ENCODE results near the gene CST6.
"Not testable (repeated sequence)": the region's sequence is repeated elsewhere in the genome, so short reads cannot be mapped to it uniquely, and the experiment has no call there.

CST6 gene

DNA sequence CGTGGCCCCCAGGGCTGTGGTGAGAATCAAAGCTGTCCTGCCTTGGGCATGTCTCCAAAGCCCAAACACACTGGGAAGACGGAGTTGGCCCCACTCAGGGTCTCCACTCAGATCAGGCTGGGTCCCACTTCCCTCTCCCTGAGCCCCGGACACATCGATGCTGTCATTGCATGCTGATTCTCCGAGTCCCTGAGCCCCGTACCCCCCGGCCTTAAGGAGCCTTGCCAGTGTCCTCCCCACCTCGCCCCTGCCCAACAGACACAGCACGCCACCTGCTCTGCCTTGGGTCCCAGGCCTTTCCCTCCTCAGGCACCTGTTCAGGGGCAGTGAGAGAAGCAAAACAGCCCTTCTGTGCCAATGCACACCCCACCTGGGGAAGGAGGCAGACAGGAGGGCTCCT is 24.5 kb upstream of the CST6 start:
- no peak for DNase-seq

DNA sequence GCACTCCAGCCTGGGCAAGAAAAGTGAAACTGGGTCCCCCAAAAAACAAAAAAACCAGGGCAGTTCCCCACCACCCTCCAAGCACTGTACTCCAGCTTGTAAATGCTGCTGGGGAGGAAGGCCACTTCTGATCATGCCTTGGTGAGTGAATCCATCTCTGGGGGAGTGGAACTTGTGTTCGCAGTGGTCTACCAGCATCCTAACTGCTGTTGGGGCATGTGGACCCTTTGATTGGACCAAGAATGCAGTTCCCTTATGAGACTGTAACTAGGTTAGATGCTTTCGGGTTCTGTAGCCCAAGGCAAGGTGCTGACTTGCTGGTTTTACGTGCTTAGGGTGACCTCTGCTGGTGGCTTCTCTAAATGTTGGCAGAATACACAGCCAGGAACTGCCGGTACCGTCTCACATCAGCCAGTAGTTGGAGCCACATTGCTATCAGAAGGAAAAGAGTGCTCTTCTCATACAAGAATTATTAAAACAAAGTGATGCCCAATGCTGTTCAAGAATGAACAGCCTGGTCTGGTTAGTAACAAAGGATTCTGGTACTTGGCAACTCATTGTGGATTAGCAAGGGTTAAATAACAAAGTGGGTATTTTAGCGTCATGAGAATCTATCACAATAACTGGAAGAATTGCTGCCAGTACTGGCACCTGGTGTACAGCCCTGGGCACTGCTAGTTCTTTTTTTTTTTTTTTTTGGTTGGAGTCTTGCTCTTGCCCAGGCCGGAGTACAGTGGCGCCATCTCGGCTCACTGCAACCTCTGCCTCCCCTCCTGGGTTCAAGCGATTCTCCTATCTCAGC is 22.8 kb upstream of the CST6 start:
- peak; percentile 92 for DNase-seq

DNA sequence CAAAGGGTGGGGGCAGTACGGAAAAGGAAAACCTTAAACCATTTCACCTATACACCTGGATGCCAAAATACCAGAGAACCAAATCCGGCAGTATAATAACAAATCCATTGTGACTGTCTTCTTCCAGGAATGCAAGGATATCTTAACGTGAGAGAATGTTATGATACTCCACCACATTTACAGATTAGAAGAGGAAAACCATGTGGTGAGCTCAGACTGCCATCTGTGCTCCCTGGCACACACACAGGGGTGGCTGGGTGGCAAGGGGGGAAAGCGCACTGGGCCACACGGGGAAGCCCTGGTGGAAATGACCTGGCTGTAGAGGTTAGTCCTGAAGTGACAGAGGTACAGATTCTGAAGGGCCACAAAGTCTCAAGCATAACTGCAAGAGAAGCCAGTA is 19.8 kb upstream of the CST6 start:
- DNase-seq, result no peak

DNA sequence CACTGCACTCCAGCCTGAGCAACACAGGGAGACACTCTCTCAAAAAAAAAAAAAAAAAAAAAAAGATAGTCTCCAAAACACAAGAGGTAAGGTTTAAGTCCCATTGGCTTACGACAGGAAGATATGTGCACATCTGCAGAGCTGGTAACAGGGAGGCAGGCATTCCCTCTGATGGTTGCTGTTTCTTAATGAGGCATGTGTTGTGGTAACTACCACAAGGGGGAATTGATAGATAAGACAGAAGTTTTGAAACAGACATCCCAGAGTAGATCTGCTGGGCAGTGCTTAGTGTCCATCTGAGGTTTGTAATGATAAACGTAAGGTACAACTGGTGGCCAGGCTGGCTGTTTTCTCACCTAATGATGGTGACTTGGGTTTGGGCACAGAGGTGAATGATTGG is 14.5 kb upstream of the CST6 start:
- DNase-seq, result no peak

DNA sequence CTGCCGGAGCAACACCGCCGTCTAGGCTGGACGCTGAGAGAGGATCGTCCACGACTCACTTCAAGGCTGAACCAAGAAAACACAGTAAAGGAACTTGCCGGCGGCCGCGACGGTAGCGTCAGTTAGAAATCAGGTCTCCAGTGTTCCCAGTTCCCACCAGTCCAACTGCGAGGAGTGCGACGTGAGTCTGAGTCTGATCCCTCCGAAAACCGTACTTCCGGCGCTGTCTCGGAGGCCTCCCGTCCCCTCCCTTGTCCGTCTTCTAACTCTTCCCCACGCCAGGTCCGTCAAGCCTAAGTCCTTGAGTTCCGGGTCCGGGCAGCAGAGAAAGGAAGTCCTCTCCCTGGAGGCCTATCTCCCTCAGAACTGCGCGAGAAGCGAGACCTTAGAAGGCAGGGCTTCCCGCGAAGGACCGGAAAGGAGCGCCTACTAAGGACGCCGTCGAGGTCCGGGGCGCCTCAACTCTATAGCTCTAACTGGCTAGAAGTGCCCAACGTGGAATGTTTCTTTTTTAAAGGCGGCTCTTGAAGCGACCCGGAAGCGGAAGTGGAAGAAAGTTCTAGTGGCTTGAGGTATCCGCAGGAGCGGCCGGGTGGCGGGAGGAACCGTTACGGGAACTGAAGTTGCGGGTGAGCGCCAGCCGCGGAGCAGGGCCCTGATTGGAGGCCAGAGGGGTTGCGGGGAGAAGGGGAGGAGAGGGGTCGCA is 9.7 kb upstream of the CST6 start, which contains the start of the genes BANF1 and EIF1AD:
Gene BANF1 (plus strand): TSS at position 562 of the 706 bp plus-strand sequence. CDS start 748 bp downstream, outside the sequence.
Gene EIF1AD (minus strand): TSS at position 216 of the 706 bp plus-strand sequence. CDS start 1,768 bp downstream, outside the sequence.
- DNase-seq, result peak; percentile 85

DNA sequence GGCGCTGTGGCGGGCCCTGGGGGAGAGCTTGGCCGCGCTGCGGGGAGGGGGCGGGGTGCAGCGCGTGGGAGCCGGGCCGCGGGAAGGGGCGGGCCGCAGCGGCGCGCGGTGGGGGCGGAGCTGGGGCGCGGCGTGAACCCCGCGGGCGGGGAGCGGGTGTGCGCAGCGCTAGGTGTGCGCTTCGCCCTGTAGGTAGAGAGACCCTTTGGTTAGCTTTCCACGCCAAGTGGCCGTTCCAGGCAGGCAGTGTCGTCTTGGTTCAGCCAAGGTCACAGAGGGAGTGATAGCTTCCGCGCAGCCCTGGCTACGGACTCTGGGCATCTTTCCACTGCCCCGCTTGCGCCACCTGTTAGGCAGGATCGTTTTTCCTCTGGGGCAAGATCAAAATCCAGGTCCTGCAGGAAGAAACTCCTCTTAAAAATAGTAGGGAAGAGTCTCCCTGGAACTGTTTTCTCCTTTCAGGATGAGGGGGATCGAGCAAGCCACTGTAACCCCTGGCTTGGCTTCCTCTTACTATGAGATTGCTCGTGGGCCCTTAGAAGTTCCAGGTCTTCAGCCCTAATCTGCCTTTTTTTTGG is 9.1 kb upstream of the CST6 start:
- no peak for DNase-seq

DNA sequence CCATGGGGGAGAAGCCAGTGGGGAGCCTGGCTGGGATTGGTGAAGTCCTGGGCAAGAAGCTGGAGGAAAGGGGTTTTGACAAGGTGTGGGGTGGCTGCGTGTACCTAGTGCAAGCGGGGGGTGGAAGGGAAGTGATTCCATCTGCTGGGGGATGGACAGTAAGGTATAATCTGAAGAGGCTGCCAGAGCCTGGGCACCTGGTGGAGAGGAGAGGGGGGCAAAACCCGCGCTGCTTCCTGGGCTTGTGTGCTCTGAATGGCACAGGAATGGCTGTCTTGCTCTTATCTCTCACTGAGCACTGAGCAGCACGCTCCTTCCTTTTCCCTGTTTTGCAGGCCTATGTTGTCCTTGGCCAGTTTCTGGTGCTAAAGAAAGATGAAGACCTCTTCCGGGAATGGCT is 8.5 kb upstream of the CST6 start:
- DNase-seq, result no peak

DNA sequence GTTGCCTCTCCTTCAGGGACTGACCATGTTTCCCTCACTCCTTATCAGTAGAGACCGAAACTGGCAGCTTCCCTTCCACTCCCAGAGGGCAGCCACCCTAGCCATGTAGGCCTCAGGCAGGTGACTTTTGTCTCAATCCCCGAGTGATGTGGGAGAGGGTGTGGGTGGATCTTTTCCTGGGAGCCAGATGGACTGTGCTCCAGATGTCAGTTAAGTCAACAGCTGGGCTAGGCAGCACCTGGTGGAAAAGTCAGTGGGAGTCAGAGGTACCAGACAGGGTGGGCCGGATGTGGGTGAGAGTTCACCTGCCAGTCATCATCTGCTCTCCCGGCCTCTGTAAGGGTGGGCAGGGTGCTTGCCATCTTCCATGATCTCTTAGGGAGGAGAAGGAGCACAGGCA is 7.6 kb upstream of the CST6 start:
- DNase-seq, result no peak

DNA sequence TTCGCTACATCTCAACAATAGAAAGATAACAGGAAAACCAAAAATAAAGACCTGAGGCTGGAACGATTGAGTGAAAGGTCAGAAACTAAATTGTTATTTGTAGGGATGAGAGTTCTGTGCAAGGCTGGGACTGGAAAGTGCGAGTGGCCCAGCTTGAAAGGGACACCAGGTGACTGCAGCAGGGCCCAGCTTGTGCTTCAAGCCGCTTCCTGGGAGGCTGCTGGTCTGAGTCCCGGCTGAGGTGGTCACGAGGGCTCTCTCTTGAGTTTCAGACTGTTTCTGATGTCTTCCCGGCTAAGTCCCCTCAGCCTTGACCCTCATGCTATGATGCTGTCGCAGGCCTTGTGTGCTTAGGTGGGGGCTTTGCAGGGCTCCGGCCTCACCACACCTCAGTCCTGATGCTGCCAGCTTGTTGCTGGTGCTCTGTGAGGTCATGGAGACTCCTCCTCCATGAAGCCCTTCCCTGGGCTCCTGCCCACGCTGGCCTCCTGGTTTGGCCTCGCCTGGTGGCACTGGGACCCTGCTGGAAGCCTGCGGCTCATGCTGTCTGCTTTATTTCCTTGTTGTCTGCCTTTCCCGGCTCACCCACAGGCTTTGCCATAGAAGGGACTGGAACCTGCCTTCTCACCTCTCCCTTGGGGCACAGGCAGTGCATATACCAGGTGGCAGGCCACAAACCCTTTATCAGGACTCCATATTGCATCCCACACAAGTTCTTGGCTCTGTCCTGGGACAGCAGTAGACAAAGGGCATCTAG is 5.5 kb upstream of the CST6 start:
- no peak for DNase-seq

DNA sequence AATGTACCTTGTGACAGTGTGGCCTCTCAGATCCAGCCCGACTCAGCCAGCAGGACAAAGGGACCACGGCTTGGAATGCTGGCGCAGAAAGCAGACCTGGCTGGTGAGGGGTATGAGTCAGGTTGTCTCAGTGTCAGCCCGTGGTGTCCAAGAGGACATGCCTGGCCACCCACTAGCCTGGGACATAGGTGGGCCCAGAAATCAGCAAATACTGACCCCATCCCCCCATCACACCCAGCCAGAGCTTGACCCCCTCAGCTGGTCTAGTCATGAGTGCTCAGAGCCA is 5.0 kb upstream of the CST6 start:
- DNase-seq, result no peak

DNA sequence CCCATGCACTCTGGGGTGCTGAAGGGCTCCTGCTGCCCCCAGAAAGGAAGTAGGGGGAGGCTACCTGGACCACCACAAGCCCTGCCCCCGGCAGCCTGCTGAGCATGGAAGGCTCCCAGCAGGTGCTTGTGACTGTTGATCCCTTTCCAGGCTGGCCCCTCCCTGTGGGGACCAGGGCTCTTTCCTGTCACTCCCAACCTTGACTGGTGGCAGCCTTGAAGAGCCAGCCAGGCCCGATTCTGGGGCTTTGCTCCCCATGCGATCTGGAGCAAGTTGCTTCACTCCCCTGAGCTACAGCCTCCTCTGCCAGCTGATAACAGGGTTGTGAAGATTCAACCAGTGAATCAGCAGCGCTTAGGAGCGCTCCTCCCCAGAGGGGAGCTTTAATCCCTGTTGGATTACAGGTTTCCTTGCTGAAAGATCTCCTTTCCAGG is 4.6 kb upstream of the CST6 start:
- DNase-seq, result no peak

DNA sequence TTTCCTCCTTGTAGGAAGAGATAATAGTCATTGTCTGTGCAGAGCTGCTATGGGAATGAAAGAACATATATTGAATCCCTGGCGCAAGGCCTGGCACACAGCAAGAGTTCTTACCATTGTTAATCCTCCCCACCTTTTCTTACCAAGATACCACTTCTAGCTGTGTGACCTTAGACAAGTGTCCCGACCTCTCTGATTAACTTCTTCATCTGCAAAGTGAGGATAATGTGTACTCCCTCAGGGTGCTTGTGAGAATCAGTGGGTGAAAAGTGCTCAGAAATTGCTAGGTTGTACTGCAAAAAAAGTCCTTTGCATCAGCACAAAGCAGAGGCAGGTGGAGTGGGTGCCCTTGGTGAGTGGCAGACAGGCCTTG is 3.7 kb upstream of the CST6 start:
- no peak for DNase-seq

DNA sequence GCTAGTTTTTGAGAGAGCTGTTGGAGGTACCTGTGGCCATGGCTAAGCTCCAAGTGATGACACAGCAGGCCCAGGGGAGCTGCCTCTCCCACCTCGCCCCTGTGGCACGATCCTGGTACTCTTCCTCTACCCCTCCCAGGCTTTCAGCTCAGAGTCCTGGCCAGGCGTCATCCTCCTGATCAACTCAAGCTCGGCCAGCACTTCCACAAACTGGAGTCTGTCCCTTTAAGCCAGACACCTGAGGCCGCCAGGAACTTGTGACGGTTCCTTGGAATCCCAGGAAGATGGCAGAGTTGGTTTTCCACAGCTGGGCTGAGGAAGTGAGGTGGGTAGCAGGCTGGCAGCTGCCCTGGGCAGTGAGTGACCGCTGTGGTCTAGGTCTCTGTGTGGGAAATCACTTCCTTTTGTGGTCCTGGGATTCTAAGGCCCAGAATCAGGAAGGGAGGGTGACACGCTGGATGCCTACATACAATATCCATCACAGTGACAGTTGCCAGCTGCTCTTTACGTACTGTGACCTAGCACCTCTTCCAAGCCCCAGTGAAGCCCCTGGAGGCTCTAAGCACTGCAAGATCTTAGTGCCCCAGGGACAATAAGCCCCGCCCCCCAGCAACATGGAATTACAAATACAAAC is 3.2 kb upstream of the CST6 start:
- no peak for DNase-seq

DNA sequence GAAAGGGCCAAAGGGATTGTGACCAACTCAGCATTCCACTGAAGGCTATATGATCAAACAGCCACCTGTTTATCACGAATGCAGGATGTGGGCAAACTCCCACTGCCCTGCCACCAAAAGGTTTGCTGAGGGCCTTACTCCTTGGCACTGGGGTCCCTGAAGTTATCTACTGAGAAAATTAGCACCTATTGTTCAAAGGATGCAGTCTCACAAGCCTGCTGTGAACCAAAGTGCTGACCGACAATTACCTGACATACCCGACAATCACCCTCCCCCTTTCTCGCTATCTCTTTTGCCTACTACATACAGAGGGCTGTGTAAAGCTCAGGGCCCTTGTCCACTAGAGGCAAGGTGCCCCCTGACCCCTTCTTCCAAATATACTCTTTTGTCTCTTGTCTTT is 1.8 kb upstream of the CST6 start:
- DNase-seq, result not testable (repeated sequence)

DNA sequence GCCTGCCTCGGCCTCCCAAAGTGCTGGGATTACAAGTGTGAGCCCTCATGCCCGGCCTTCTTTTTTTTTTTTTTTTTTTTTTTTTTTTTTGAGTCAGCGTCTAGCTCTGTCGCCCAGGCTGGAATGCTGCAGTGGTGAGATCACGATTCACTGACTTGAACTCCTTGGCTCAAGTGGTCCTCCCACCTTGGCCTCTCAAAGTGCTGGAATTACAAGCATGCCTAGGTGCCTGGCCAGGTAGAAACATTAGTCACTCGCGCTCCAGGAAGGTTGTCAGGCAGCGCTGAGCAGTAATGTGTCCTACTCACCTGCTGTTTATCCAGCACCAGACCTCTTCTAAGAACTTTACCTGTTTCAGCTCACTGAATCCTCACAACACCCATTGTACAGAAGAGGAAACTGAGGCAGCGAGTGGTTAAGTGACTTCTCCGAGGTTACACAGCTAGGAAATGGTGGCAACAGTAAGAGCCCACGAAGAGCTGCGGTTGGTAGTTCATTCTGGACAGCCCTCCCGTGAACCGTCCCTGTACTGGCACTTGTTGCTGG is 496 bp upstream of the CST6 start:
- DNase-seq, result no peak

DNA sequence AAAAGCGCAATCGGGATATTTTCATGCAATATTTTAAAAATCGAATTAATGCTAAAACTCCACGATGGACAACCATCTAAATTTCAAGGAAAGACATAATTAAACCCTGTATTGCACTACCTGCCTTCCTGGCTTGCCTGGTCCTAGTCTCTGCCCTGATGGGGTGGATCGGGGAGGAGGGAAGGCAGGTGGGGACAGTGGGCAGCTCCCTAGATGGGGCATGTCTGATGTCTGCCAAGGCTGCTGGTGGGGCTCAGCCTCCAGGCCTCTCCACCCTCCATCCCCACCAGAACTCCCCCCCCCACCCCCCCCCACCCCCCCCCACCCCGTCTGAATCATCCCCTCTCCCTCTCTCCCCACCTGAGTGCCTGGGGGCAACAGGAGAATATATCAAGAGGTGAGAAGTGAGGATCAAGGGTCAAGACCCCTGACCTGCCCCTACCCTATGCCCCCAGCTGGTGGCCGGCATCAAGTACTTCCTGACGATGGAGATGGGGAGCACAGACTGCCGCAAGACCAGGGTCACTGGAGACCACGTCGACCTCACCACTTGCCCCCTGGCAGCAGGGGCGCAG is 650 bp downstream of the CST6 start:
- no peak for DNase-seq

DNA sequence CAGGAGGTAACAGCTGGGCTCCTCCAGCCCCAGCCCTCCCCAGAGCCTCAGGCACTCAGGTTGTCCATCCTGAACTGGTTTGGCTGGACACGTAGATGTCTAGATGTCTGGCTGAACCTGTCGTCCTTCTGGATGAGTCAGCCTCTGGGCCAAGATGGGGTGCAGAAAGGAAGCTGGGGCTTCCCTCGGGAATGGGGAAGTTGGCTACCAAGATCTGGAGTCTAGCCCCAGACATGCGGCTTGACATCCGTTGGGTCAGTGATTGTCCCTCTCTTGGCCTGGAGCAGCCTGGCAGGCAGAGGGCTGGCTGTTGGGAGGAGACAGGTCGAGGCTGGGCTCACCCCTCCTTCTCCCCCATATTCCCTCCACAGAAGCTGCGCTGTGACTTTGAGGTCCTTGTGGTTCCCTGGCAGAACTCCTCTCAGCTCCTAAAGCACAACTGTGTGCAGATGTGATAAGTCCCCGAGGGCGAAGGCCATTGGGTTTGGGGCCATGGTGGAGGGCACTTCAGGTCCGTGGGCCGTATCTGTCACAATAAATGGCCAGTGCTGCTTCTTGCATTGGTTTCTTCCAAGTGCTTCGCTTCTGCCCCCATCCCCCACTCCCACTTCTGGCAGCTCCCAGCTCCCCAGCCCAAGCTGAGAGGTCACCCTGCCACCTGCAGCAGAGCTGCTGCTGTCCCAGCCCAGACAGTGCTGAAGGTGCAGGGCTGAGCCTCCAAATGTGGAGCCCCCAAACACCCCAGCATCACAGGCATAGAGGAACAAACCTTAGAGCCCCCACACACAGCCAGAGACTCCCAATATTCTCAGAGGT is 1.3 kb downstream of the CST6 start:
- DNase-seq, result no peak

DNA sequence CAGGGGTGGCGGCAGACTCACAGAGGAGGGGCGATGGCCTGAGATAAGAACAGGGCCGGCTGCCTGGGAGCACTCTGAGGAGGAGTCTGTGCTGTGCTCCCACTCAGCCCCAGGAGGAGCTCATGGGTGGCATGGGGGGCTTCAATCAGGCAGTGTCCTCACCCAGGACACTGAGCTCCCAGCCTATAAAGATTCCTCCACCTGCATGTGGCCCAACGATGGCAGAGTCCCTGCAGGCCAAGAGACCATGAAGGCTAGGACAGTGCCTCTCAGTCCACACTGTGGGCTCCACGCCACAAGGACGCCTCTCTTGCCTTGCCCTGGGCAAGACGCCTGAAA is 1.9 kb downstream of the CST6 start:
- no peak for DNase-seq

DNA sequence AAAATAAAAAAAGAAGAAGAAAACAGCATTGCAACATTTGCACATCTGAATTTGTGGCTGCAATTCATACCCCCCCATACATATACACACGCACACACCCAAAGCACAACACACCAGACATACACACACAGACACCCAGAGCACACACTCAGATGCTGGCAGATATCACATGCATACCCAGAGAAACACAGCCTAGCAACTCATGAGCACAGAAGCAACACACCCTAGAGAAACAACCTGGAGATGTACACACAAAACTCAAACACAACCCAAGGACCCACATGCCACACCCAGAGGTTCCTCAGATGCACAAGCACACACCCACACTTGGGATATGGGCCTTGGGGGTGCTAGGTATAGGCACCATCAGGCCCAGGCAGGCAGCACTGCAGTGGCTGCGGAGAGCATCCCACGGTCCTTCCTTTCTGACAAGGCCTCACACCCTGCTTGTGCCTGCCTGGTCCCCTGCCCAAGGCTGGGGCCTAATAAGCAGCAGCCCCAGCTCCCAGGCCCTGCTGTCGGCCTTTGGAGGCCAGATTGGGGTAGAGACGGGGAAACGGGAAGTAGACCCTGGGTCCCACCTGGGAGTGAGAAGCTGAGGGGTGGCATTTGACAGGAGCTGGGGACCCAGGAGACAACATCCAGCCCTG is 3.1 kb downstream of the CST6 start:
- no peak for DNase-seq

DNA sequence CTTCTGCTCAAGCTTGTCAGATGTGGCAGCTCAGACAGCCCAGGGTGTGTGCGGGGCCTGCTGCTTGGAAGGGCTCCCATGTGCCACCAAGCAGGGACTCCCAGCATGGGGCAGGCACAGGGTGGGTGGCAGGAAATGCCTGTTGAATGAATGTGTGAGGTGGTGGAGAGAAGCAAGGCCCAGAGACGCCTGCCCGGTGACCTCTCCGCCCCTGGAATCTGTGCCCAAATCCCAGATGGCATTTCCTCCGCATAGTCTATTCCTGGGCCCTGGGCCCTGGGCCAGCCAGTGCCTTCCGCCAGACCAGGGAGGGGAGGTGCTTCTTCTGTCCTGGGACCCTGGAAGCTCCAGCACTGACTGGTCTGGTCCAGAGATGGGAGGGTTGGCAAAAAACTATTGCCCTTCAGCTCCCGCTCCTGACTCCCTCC is 3.7 kb downstream of the CST6 start:
- no peak for DNase-seq
